A673 (cell line): Measurements from ENCODE around the gene C5.

Experiments used
- EZH2 ChIP-seq: fragments of 200-600 bp; sonication (generic); IDR thresholded peaks from 2 replicates; pipeline ENCODE4 v1.6.1; 2017; ENCODE audit warnings: borderline replicate concordance, low read depth, mild to moderate bottlenecking, mixed read lengths, antibody characterized with exemption, low read length; ENCODE audit not compliant: poor library complexity, severe bottlenecking
- TF ChIP-seq, protein P1 (sequence below): fragments of 300-800, 200-600 bp; sonication (generic); conservative IDR thresholded peaks from 2 replicates; pipeline ENCODE4 v1.5.1; 2017; ENCODE audit warnings: low read depth, mild to moderate bottlenecking, antibody characterized with exemption, low read length, moderate library complexity, mixed read lengths

DNA sequence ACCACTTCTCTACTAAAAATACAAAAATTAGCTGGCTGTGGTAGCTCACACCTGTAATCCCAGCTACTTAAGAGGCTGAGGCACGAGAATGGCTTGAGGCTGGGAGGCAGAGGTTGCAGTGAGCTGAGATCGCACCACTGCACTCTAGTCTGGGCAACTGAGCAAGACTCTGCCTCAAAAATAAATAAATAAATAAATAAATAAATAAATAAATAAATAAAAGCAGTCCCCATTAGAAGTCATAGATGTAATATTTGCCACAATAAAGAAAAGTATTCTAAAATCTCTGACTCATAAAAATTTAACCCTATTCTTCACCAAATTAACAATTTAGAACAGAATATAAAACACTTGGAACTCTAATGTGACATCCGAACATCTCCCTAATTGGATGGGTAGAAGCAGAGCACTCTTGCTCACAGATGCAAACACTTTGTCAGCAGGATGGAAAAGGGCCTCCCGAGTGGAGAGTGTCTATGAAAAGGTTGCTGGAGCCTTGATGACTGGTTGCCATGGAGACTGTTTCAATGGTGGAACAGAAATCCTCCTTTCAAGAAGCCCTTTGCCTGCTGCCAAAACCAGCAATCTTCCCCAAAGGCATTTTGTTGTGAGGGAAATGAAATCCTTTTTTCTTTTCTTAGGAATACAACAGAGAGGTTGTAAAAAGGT lies 84.6 kb downstream of the C5 start:
- TF ChIP-seq, protein P1, sequence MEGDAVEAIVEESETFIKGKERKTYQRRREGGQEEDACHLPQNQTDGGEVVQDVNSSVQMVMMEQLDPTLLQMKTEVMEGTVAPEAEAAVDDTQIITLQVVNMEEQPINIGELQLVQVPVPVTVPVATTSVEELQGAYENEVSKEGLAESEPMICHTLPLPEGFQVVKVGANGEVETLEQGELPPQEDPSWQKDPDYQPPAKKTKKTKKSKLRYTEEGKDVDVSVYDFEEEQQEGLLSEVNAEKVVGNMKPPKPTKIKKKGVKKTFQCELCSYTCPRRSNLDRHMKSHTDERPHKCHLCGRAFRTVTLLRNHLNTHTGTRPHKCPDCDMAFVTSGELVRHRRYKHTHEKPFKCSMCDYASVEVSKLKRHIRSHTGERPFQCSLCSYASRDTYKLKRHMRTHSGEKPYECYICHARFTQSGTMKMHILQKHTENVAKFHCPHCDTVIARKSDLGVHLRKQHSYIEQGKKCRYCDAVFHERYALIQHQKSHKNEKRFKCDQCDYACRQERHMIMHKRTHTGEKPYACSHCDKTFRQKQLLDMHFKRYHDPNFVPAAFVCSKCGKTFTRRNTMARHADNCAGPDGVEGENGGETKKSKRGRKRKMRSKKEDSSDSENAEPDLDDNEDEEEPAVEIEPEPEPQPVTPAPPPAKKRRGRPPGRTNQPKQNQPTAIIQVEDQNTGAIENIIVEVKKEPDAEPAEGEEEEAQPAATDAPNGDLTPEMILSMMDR = no peak
- no peak for TF ChIP-seq EZH2
